Duodenal mucosa (tissue), 2 donors: ENCODE data around the gene BTBD19.

Experiments used
- H3K27ac ChIP-seq: one replicate; pipeline ENCODE4 v1.7.0; 2013; ENCODE audit warnings: low read depth, low read length
- H3K27me3 ChIP-seq, 2 donors: one replicate each; pipeline ENCODE4 v1.7.0; 2013; ENCODE audit warnings: low read length in 2 of 2, control low read depth in 1 of 2; ENCODE audit not compliant: insufficient read depth in 2 of 2, control insufficient read depth in 1 of 2
- H3K36me3 ChIP-seq, 2 donors: one replicate each; pipeline ENCODE4 v1.7.0; 2013; ENCODE audit warnings: low read length in 2 of 2, control low read depth in 1 of 2; ENCODE audit not compliant: insufficient read depth in 2 of 2, control insufficient read depth in 1 of 2
- H3K4me1 ChIP-seq, 2 donors: one replicate each; pipeline ENCODE4 v1.7.0; 2013; ENCODE audit warnings: low read length in 2 of 2, control low read depth in 1 of 2; ENCODE audit not compliant: insufficient read depth in 2 of 2, control insufficient read depth in 1 of 2
- H3K4me3 ChIP-seq, 2 donors: one replicate each; pipeline ENCODE4 v1.7.0; 2013; ENCODE audit warnings: low read length in 2 of 2, low read depth in 1 of 2
- H3K9ac ChIP-seq, 2 donors: one replicate each; pipeline ENCODE4 v1.7.0; 2013; ENCODE audit warnings: low read length in 2 of 2, low read depth in 1 of 2
- H3K9me3 ChIP-seq, 2 donors: one replicate each; pipeline ENCODE4 v1.7.0; 2013; ENCODE audit warnings: low read length in 2 of 2, control low read depth in 1 of 2; ENCODE audit not compliant: control insufficient read depth in 1 of 2

The BTBD19 gene

GRCh38 chr1:44778705-44779576 lies 29.4 kb upstream of the BTBD19 start:
- H3K4me1 ChIP-seq, result peaks cover 26 to 28% of the 10 kb centered on the region in 2 donors
- no peak overlapping the region for H3K27ac ChIP-seq
- no peak overlapping the region for H3K4me3 ChIP-seq
- no peaks in the 10 kb centered on the region for H3K9me3 ChIP-seq
- H3K36me3 ChIP-seq, result peaks cover 15 to 49% of the 10 kb centered on the region in 2 donors
- no peaks in the 10 kb centered on the region for H3K27me3 ChIP-seq
- no peak overlapping the region for H3K9ac ChIP-seq

GRCh38 chr1:44780583-44781121 lies 27.7 kb upstream of the BTBD19 start:
- H3K36me3 ChIP-seq, result peaks cover 15 to 49% of the 10 kb centered on the region in 2 donors
- no peaks in the 10 kb centered on the region for H3K9me3 ChIP-seq
- H3K27me3 ChIP-seq, result no peaks in the 10 kb centered on the region
- peaks cover 28 to 32% of the 10 kb centered on the region in 2 donors for H3K4me1 ChIP-seq
- no peak overlapping the region for H3K27ac ChIP-seq
- H3K9ac ChIP-seq, result no peak overlapping the region
- H3K4me3 ChIP-seq, result no peak overlapping the region

- no peaks in the 10 kb centered on the region for H3K27me3 ChIP-seq
- no peak overlapping the region for H3K27ac ChIP-seq
- peak overlapping the region; percentile 55 to 61 for H3K4me3 ChIP-seq
- H3K9ac ChIP-seq, result peak overlapping the region; percentile 45 to 64
- H3K4me1 ChIP-seq, result peaks cover 16 to 24% of the 10 kb centered on the region in 2 donors
- no peaks in the 10 kb centered on the region for H3K9me3 ChIP-seq
- H3K36me3 ChIP-seq, result peaks cover 10 to 27% of the 10 kb centered on the region in 2 donors
Observed at GRCh38 chr1:44783697-44784093, 24.6 kb upstream of the BTBD19 start.

GRCh38 chr1:44784094-44785028 lies 24.0 kb upstream of the BTBD19 start:
- Histone ChIP-seq H3K9me3 (no peaks in the 10 kb centered on the region), H3K27ac (no peak overlapping the region), H3K4me1 (peaks cover 16 to 24% of the 10 kb centered on the region in 2 donors), H3K27me3 (no peaks in the 10 kb centered on the region), H3K4me3 (peak overlapping the region; percentile 55 to 61), H3K36me3 (peaks cover 6 to 21% of the 10 kb centered on the region in 2 donors), H3K9ac (peak overlapping the region; percentile 45 to 64)

- Histone ChIP-seq H3K4me3 (peak overlapping the region in 1 of 2 donors; percentile 43), H3K9me3 (no peaks in the 10 kb centered on the region), H3K36me3 (peaks cover 6 to 16% of the 10 kb centered on the region in 2 donors)
Observed at GRCh38 chr1:44785029-44785380, 23.3 kb upstream of the BTBD19 start.

GRCh38 chr1:44785501-44786137 lies 22.7 kb upstream of the BTBD19 start:
- H3K27ac ChIP-seq, result no peak overlapping the region
- H3K4me1 ChIP-seq, result peaks cover 16 to 24% of the 10 kb centered on the region in 2 donors
- peak overlapping the region; percentile 69 for H3K4me3 ChIP-seq
- H3K9ac ChIP-seq, result peak overlapping the region; percentile 5 to 63
- no peaks in the 10 kb centered on the region for H3K27me3 ChIP-seq
- no peaks in the 10 kb centered on the region for H3K9me3 ChIP-seq
- peaks cover 6 to 10% of the 10 kb centered on the region in 2 donors for H3K36me3 ChIP-seq

More at GRCh38 chr1:44785029-44785380, 23.3 kb upstream of the BTBD19 start:
- H3K4me1 ChIP-seq, result peaks cover 16 to 24% of the 10 kb centered on the region in 2 donors
- no peaks in the 10 kb centered on the region for H3K27me3 ChIP-seq
- H3K9ac ChIP-seq, result no peak overlapping the region
- no peak overlapping the region for H3K27ac ChIP-seq

- Histone ChIP-seq H3K27ac (no peak overlapping the region), H3K9me3 (no peaks in the 10 kb centered on the region), H3K4me3 (peak overlapping the region; percentile 69), H3K9ac (peak overlapping the region; percentile 5 to 63), H3K36me3 (peaks cover 3% of the 10 kb centered on the region in 2 donors), H3K27me3 (no peaks in the 10 kb centered on the region), H3K4me1 (peaks cover 16 to 24% of the 10 kb centered on the region in 2 donors)
Observed at GRCh38 chr1:44786138-44786840, 22.0 kb upstream of the BTBD19 start.

GRCh38 chr1:44786841-44787426 lies 21.4 kb upstream of the BTBD19 start:
- H3K4me1 ChIP-seq, result peaks cover 16 to 27% of the 10 kb centered on the region in 2 donors
- H3K27me3 ChIP-seq, result no peaks in the 10 kb centered on the region
- H3K9ac ChIP-seq, result peak overlapping the region in 1 of 2 donors; percentile 63
- no peaks in the 10 kb centered on the region for H3K36me3 ChIP-seq
- peak overlapping the region in 1 of 2 donors; percentile 69 for H3K4me3 ChIP-seq
- H3K27ac ChIP-seq, result no peak overlapping the region
- no peaks in the 10 kb centered on the region for H3K9me3 ChIP-seq

- Histone ChIP-seq H3K27me3 (no peaks in the 10 kb centered on the region), H3K9me3 (no peaks in the 10 kb centered on the region), H3K27ac (no peak overlapping the region), H3K9ac (no peak overlapping the region), H3K4me1 (peaks cover 16 to 27% of the 10 kb centered on the region in 2 donors), H3K4me3 (no peak overlapping the region), H3K36me3 (no peaks in the 10 kb centered on the region)
Observed at GRCh38 chr1:44787506-44787905, 20.8 kb upstream of the BTBD19 start.
